HepG2 (cell line): Measurements from ENCODE around the gene ABHD17C. TPM values are rescaled to one million over a fixed set of nuclear protein-coding genes. Genes with fewer than 3 reads are reported as not detected.

Experiments
- ATAC-seq: fragments of 200-7000 bp; cut with Tn5 transposase; 3 replicates; pipeline ENCODE4 v1.9.1; 2020; ENCODE audit warnings: mild to moderate bottlenecking, moderate library complexity
- BruUV-seq: library from RNA; stranded (reverse); fragments of 400-500 nt; replicated peaks from 2 replicates; lab custom pipeline; 2021; lab: Mats Ljungman, UMichigan
- CTCF ChIA-PET: fragments of 300-600 bp; formaldehyde crosslinking; extraction: SDS; loops from one replicate; lab custom pipeline; 2021; ENCODE audit warnings: low total read pairs, inconsistent platforms, low intra/inter-chr PET ratio; lab: Yijun Ruan, JAX
- POLR2A ChIA-PET: fragments of 350-600 bp; sonication (Branson Sonifier 250); formaldehyde crosslinking; loops from one replicate; lab custom pipeline; 2020; ENCODE audit warnings: antibody characterized with exemption, inconsistent platforms; lab: Yijun Ruan, JAX
- DNase-seq: peaks from one replicate; pipeline ENCODE4 v3.0.0-alpha.2; 2015; ENCODE audit warnings: low spot score
- FAIRE-seq: peaks from 3 replicates; lab custom pipeline; 2011; peaks lifted over from hg19 to GRCh38; lab: Jason Lieb, UNC
- H2AFZ ChIP-seq: one replicate; pipeline ENCODE4 v1.6.1; 2011; ENCODE audit warnings: low read length, inconsistent platforms
- H3K27ac ChIP-seq: fragments of 300-600 bp; 3 replicates; pipeline ENCODE4 v1.8.0; 2011; ENCODE audit warnings: mixed run types, mild to moderate bottlenecking, mixed read lengths, low read length, inconsistent platforms; ENCODE audit not compliant: insufficient read depth; ENCODE audit errors: extremely low read length
- H3K27me3 ChIP-seq, 2 experiments: fragments of 200-600 bp in 1 of 2; 2 replicates in 1 of 2; 3 replicates in 1 of 2; pipeline versions ENCODE4 v1.6.0 to v1.8.0; 2011; ENCODE audit warnings: low read length in 2 of 2, mild to moderate bottlenecking in 2 of 2, moderate library complexity in 2 of 2, inconsistent platforms in 1 of 2; ENCODE audit not compliant: insufficient read depth in 2 of 2, control insufficient read depth in 1 of 2
- H3K36me3 ChIP-seq, 2 experiments: fragments of 200-600 bp in 1 of 2; replicated peaks in 1 of 2; 2 replicates in 1 of 2; 3 replicates in 1 of 2; pipeline versions ENCODE4 v1.5.1 to v1.8.0; 2011; ENCODE audit warnings: low read length in 2 of 2, inconsistent platforms in 1 of 2; ENCODE audit not compliant: insufficient read depth in 2 of 2, control insufficient read depth in 1 of 2
- H3K4me1 ChIP-seq: 2 replicates; pipeline ENCODE4 v1.5.1; 2012; ENCODE audit warnings: low read length, inconsistent platforms; ENCODE audit not compliant: insufficient read depth
- H3K4me2 ChIP-seq: 2 replicates; pipeline ENCODE4 v1.6.0; 2011; ENCODE audit warnings: low read depth, low read length, inconsistent platforms
- H3K4me3 ChIP-seq, 3 experiments: fragments of 200-600 bp in 1 of 3; sonication (generic), shearing (Covaris generic) in 1 of 3; replicated peaks in 1 of 3; 2 replicates each; pipeline ENCODE4 v1.5.1; 2011 to 2016; ENCODE audit warnings: low read length in 3 of 3, inconsistent platforms in 2 of 3, low read depth in 2 of 3, mild to moderate bottlenecking in 2 of 3, control low read depth in 1 of 3, mixed read lengths in 1 of 3; ENCODE audit not compliant: insufficient read depth in 1 of 3
- H3K79me2 ChIP-seq: one replicate; pipeline ENCODE4 v1.6.1; 2011; ENCODE audit warnings: low read length, inconsistent platforms; ENCODE audit not compliant: insufficient read depth
- H3K9ac ChIP-seq: 2 replicates; pipeline ENCODE4 v1.6.0; 2011; ENCODE audit warnings: mild to moderate bottlenecking, low read depth, low read length, inconsistent platforms; ENCODE audit not compliant: insufficient read depth
- H3K9me3 ChIP-seq: 2 replicates; pipeline ENCODE4 v1.5.1; 2012; ENCODE audit warnings: mild to moderate bottlenecking, low read length
- H4K20me1 ChIP-seq: 2 replicates; pipeline ENCODE4 v1.6.0; 2011; ENCODE audit warnings: inconsistent platforms, mild to moderate bottlenecking, low read length, moderate library complexity; ENCODE audit not compliant: insufficient read depth
- DPF2 ChIP-seq: sonication (generic); formaldehyde crosslinking; IDR thresholded peaks from 2 replicates; pipeline ENCODE4 v1.4.0; 2020; ENCODE audit warnings: mild to moderate bottlenecking, low read depth, missing genetic modification reagents, borderline replicate concordance
- HES4 ChIP-seq: sonication (generic); formaldehyde crosslinking; IDR thresholded peaks from 2 replicates; pipeline ENCODE4 v1.9.0; 2021; ENCODE audit warnings: mild to moderate bottlenecking, missing genetic modification reagents, borderline replicate concordance
- HNF4A ChIP-seq: sonication (generic); formaldehyde crosslinking; IDR thresholded peaks from 2 replicates; pipeline ENCODE4 v1.4.0; 2020; ENCODE audit warnings: missing genetic modification reagents
- HNRNPK ChIP-seq: fragments of 200-400 bp; formaldehyde crosslinking; IDR thresholded peaks from 2 replicates; pipeline ENCODE4 v1.6.1; 2018; ENCODE audit warnings: low read length, low read depth, moderate library complexity, mild to moderate bottlenecking; ENCODE audit not compliant: poor library complexity, severe bottlenecking
- KMT2A ChIP-seq: sonication (generic); formaldehyde crosslinking; IDR thresholded peaks from 2 replicates; pipeline ENCODE4 v1.4.0; 2020; ENCODE audit warnings: missing genetic modification reagents
- MBNL3 ChIP-seq: fragments of 250-450 bp; sonication (Bioruptor Pico); conservative IDR thresholded peaks from 2 replicates; pipeline ENCODE4 v1.8.0; 2022; ENCODE audit warnings: mild to moderate bottlenecking, inconsistent platforms
- NFE2 ChIP-seq: sonication (generic); formaldehyde crosslinking; IDR thresholded peaks from 2 replicates; pipeline ENCODE4 v1.4.0; 2020; ENCODE audit warnings: missing genetic modification reagents
- RORA ChIP-seq: sonication (generic); formaldehyde crosslinking; IDR thresholded peaks from 2 replicates; pipeline ENCODE4 v1.5.0; 2020; ENCODE audit warnings: mild to moderate bottlenecking, missing genetic modification reagents, moderate library complexity
- ZC3H13 ChIP-seq: sonication (generic); formaldehyde crosslinking; IDR thresholded peaks from 2 replicates; pipeline ENCODE4 v1.8.1; 2023; ENCODE audit warnings: mild to moderate bottlenecking, missing genetic modification reagents, moderate library complexity
- ZMYM3 ChIP-seq: sonication (generic); formaldehyde crosslinking; IDR thresholded peaks from 2 replicates; pipeline ENCODE4 v1.5.1; 2020; ENCODE audit warnings: mild to moderate bottlenecking, missing genetic modification reagents
- ZNF235 ChIP-seq: sonication (generic); formaldehyde crosslinking; IDR thresholded peaks from 2 replicates; pipeline ENCODE4 v1.8.1; 2023; ENCODE audit warnings: mild to moderate bottlenecking, missing genetic modification reagents, borderline replicate concordance
- ZNF569 ChIP-seq: sonication (generic); formaldehyde crosslinking; IDR thresholded peaks from 2 replicates; pipeline ENCODE4 v1.5.0; 2020; ENCODE audit warnings: mild to moderate bottlenecking, missing genetic modification reagents, moderate library complexity, borderline replicate concordance
- ZNF572 ChIP-seq: sonication (generic); formaldehyde crosslinking; IDR thresholded peaks from 2 replicates; pipeline ENCODE4 v1.5.1; 2020; ENCODE audit warnings: mild to moderate bottlenecking, missing genetic modification reagents
- ZNF816 ChIP-seq: sonication (generic); formaldehyde crosslinking; IDR thresholded peaks from 2 replicates; pipeline ENCODE4 v1.8.0; 2022; ENCODE audit warnings: missing genetic modification reagents, mild to moderate bottlenecking, borderline replicate concordance
- WGBS: methylation state at CpG from one replicate; pipeline ENCODE4 v1.1.6; 2017; ENCODE audit warnings: low lambda C conversion rate; 5-methylcytosine and 5-hydroxymethylcytosine counted together
- in situ Hi-C: cut with HindIII; loops from 2 replicates; pipeline ENCODE4 v1.10.0; 2017; ENCODE audit warnings: low pct_unique_long_range_greater_than_20kb; ENCODE audit not compliant: extremely low pct_ligation_motif_present
- intact Hi-C: fragments of 100-400 bp; cut with micrococcal nuclease; formaldehyde crosslinking; loops from one replicate; pipeline ENCODE4 v1.10.0; 2022; ENCODE audit not compliant: unreplicated experiment
- polyA plus RNA-seq, 8 experiments: library from polyadenylated mRNA; depleted of rRNA in 3 of 8; stranded (reverse) in 7 of 8; unstranded in 1 of 8; fragments of >200 nt; fragmentation: Illumina TruSeq in 4 of 8; extraction: Trizol in 4 of 8; gene quantifications; 2 replicates each; pipeline versions ENCODE4 v1.2.1 to v1.2.3, GENCODE V29; 2011 to 2016; ENCODE audit warnings: low read depth in 4 of 8, missing spikeins in 1 of 8, mixed read lengths in 1 of 8; ENCODE audit not compliant: insufficient read depth in 1 of 8
- total RNA-seq, 5 experiments: library from RNA; depleted of rRNA; stranded (reverse); fragments of >200 nt; fragmentation: Illumina TruSeq; extraction: Trizol; gene quantifications; 2 replicates each; pipeline ENCODE4 v1.2.3, GENCODE V29; 2016; ENCODE audit warnings: low read depth in 1 of 5
- TF ChIP-seq, protein P1 (sequence below): sonication (generic); formaldehyde crosslinking; IDR thresholded peaks from 2 replicates; pipeline ENCODE4 v1.5.0; 2020; ENCODE audit warnings: mild to moderate bottlenecking, missing genetic modification reagents

Gene ABHD17C
- total and polyA plus RNA-seq, 2 of the 13 experiments (the other 11 are each of a cell fraction or from before 2014, with no cell fraction given): 2.9 to 3.9 TPM

DNA sequence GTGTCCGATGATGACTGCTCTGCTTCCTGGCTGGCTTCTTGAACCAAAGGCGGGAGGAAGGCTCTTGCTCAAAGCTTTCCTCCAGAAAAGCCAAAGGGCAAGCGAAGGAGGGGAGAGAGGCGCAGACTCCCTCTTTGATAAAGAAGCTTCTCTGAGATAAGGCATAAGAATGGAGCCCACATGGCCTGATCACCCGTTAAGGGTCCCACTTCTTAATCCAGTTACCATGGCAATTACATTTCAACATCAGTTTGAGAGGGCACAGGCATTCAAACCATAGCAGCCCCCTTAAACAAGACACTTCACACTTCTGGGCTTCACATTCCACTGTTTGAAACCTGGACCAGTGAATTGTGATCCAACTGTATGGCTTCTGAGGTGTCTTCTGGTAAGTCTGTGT, 8.0 kb downstream of the ABHD17C start:
- intact Hi-C loops: no loop called here
- H3K9me3 ChIP-seq: no peaks in the 10 kb centered on the region
- CTCF ChIA-PET: no interaction called here
- no peak overlapping the region for H3K27ac ChIP-seq
- H4K20me1 ChIP-seq: no peaks in the 10 kb centered on the region
- H3K79me2 ChIP-seq: no peaks in the 10 kb centered on the region
- TF ChIP-seq NFE2 (CRISPR knock-in tag) (no peak), ZNF572 (CRISPR knock-in tag) (no peak), ZC3H13 (CRISPR knock-in tag) (no peak)
- H3K9ac ChIP-seq: no peak overlapping the region
- DNase-seq: no peak
- no peaks in the 10 kb centered on the region for H3K27me3 ChIP-seq
- in situ Hi-C loops: no loop called here
- WGBS: 91% methylated on average over 5 of the region's 5 CpGs
- no peak overlapping the region for H3K4me3 ChIP-seq
- H3K4me1 ChIP-seq: no peaks in the 10 kb centered on the region
- no peak overlapping the region for H3K4me2 ChIP-seq
- POLR2A ChIA-PET: no interaction called here
- no TSS peak for BruUV-seq
- H3K36me3 ChIP-seq: no peaks in the 10 kb centered on the region
- FAIRE-seq: no peak
- no peak overlapping the region for H2AFZ ChIP-seq
- no peak for ATAC-seq

DNA sequence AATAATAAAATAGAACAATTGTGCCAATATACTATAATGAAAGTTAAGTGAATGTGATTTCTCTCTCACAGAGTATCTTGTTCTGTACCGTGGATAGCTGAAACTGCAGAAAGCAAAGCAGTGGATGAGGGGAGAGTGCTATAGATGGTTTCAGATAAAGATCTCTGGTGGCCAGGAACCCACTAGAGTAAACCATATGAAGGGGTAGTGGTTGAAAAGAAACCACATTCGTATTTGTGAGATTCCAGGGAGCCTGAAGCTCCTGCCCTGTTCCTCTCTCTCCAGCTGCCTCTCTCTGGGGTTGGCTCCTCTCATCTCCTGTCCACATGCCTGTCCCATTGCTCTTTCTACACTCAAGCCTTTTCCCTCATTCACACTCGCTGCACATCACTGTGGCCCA, 8.9 kb downstream of the ABHD17C start:
- FAIRE-seq (no peak), ATAC-seq (no peak), DNase-seq (no peak)
- no peaks in the 10 kb centered on the region for H3K79me2 ChIP-seq
- no peak overlapping the region for H3K27ac ChIP-seq
- no peak overlapping the region for H2AFZ ChIP-seq
- ChIA-PET CTCF (no interaction called here), POLR2A (no interaction called here)
- no TSS peak for BruUV-seq
- H3K27me3 ChIP-seq: no peaks in the 10 kb centered on the region
- no peaks in the 10 kb centered on the region for H3K36me3 ChIP-seq
- no peaks in the 10 kb centered on the region for H3K4me1 ChIP-seq
- no peak overlapping the region for H3K4me3 ChIP-seq
- TF ChIP-seq DPF2 (CRISPR knock-in tag) (no peak), ZMYM3 (CRISPR knock-in tag) (no peak), KMT2A (CRISPR knock-in tag) (no peak), RORA (no peak), ZNF569 (no peak), HNF4A (no peak), ZNF816 (CRISPR knock-in tag) (no peak), MBNL3 (CRISPR knock-in tag) (no peak), HES4 (CRISPR knock-in tag) (no peak), HNRNPK (no peak), ZNF235 (CRISPR knock-in tag) (no peak)
- TF ChIP-seq, protein P1, sequence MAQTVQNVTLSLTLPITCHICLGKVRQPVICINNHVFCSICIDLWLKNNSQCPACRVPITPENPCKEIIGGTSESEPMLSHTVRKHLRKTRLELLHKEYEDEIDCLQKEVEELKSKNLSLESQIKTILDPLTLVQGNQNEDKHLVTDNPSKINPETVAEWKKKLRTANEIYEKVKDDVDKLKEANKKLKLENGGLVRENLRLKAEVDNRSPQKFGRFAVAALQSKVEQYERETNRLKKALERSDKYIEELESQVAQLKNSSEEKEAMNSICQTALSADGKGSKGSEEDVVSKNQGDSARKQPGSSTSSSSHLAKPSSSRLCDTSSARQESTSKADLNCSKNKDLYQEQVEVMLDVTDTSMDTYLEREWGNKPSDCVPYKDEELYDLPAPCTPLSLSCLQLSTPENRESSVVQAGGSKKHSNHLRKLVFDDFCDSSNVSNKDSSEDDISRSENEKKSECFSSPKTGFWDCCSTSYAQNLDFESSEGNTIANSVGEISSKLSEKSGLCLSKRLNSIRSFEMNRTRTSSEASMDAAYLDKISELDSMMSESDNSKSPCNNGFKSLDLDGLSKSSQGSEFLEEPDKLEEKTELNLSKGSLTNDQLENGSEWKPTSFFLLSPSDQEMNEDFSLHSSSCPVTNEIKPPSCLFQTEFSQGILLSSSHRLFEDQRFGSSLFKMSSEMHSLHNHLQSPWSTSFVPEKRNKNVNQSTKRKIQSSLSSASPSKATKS (CRISPR knock-in tag): no peak
- 83% methylated on average over 3 of the region's 3 CpGs for WGBS
- in situ Hi-C loops: no loop called here
- H4K20me1 ChIP-seq: no peaks in the 10 kb centered on the region
- H3K9me3 ChIP-seq: no peaks in the 10 kb centered on the region
- H3K9ac ChIP-seq: no peak overlapping the region
- intact Hi-C loops: no loop called here
- no peak overlapping the region for H3K4me2 ChIP-seq
